ENCODE results near the gene SMCO1. TPM values are rescaled to one million over a fixed set of nuclear protein-coding genes. Genes with fewer than 3 reads are reported as not detected.
A peak's percentile ranks its signal among the peaks of the same experiment; 100 is the strongest.
"Not testable (repeated sequence)": the region's sequence is repeated elsewhere in the genome, so short reads cannot be mapped to it uniquely, and the experiment has no call there.

The SMCO1 gene
- total RNA-seq, 6 experiments from 2014 or later: not detected

DNA sequence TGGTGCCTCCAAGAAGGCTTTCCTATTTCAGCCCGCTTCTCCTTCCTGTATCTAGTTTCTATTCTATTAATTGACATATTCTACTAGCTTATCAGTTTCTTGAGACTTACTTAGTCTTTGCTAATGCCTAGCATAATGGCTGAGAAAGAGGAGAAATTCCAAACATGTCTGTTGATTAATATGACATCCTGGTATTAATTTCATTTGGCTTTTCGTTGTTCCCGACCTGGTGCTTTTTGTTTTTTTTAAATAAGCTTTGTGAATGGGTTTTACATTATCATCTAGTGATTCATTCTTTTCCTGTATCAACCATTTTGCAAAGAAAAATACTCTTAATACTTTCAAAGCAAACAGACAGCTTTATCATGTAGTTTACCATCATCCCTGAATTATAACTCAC, 40.1 kb upstream of the SMCO1 start:
- TF ChIP-seq, protein P1, sequence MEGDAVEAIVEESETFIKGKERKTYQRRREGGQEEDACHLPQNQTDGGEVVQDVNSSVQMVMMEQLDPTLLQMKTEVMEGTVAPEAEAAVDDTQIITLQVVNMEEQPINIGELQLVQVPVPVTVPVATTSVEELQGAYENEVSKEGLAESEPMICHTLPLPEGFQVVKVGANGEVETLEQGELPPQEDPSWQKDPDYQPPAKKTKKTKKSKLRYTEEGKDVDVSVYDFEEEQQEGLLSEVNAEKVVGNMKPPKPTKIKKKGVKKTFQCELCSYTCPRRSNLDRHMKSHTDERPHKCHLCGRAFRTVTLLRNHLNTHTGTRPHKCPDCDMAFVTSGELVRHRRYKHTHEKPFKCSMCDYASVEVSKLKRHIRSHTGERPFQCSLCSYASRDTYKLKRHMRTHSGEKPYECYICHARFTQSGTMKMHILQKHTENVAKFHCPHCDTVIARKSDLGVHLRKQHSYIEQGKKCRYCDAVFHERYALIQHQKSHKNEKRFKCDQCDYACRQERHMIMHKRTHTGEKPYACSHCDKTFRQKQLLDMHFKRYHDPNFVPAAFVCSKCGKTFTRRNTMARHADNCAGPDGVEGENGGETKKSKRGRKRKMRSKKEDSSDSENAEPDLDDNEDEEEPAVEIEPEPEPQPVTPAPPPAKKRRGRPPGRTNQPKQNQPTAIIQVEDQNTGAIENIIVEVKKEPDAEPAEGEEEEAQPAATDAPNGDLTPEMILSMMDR (IDR thresholded peaks at IDR 0.05): no peak
- DNase-seq: no peak

DNA sequence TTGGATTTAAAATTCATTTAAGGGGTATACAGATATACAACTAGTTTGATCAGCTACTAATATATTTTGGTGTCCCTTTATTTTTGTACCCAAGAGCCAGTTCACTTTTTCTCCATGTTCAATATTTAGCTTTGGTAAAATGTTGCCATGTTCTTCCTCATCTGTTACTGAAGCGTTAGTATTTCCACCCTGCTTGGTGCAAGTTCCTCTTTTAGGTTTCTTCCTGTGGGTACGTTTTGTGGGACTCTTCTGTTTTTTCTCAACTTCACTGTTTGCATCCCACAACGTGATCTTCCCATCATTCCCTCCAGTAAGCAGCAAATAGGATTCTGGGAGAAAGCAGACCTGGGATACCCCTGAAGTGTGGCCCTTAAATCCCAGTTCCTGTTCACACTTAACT, 39.1 kb upstream of the SMCO1 start:
- DNase-seq: no peak
- Mint-ChIP-seq H3K4me1 (ENCODE audit: low read depth) (peaks cover 10% of the 10 kb centered on the region), H3K9me3 (peaks cover 8% of the 10 kb centered on the region), H3K4me3 (no peak overlapping the region), H3K27ac (no peak overlapping the region), H3K27me3 (ENCODE audit: insufficient read depth) (no peaks in the 10 kb centered on the region), H3K36me3 (ENCODE audit: low read depth) (peaks cover 19% of the 10 kb centered on the region)
- TF ChIP-seq, protein P1 (IDR thresholded peaks at IDR 0.05): no peak

More for the DNA sequence above, 40.1 kb upstream of the SMCO1 start:
- H3K27ac Mint-ChIP-seq: 0 out of 2 replicates have a peak overlapping the region, but pooled peaks have one; percentile 8
- H3K4me3 Mint-ChIP-seq: no peak overlapping the region
- H3K36me3 Mint-ChIP-seq (ENCODE audit: low read depth): peaks cover 14% of the 10 kb centered on the region
- peaks cover 21% of the 10 kb centered on the region for H3K4me1 Mint-ChIP-seq (ENCODE audit: low read depth)
- no peaks in the 10 kb centered on the region for H3K27me3 Mint-ChIP-seq (ENCODE audit: insufficient read depth)
- H3K9me3 Mint-ChIP-seq: peaks cover 2% of the 10 kb centered on the region

DNA sequence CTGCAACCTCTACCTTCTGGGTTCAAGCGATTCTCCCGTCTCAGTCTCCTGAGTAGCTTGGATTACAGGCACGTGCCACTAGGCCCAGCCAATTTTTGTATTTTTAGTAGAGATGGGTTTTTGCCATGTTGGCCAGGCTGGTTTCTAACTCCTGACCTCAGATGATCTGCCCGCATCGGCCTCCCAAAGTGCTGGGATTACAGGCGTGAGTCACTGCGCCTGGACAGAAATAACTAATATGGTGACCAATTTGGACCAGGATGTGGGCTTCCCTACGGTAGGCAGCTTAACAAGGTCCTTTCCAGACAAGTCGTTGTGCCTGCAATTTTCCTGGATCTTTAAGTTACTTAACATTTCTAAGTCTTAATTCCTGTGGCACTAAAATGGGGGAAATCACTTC, 38.4 kb upstream of the SMCO1 start:
- H3K4me3 Mint-ChIP-seq: no peak overlapping the region
- H3K27ac Mint-ChIP-seq: no peak overlapping the region
- no peaks in the 10 kb centered on the region; the same call in 1 of the 2 replicates for H3K27me3 Mint-ChIP-seq (ENCODE audit: insufficient read depth)
- peaks cover 9% of the 10 kb centered on the region for H3K9me3 Mint-ChIP-seq
- DNase-seq: no peak
- H3K36me3 Mint-ChIP-seq (ENCODE audit: low read depth): peaks cover 16% of the 10 kb centered on the region
- H3K4me1 Mint-ChIP-seq (ENCODE audit: low read depth): peaks cover 5% of the 10 kb centered on the region; the same call in 1 of the 2 replicates
- TF ChIP-seq, protein P1 (IDR thresholded peaks at IDR 0.05): no peak

DNA sequence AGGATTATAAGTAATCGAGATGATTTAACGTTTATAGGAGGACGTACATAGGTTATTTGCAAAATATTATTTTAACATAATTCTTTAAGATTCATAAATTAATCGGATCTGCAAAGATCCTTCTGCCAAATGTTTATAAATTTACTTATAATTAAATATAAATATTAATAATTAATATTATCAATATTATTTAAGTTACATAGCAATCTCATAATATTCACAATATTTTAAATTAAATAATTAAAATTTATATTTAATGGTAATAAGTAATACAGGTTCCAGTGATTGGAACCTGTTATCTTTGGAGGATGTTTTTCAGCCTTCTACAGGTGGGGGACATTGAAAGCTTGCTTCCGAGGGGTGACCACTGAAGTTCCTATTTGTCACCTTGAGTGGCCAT, 37.1 kb upstream of the SMCO1 start:
- Mint-ChIP-seq H3K4me1 (ENCODE audit: low read depth) (peaks cover 5% of the 10 kb centered on the region; the same call in 1 of the 2 replicates), H3K9me3 (peaks cover 15% of the 10 kb centered on the region), H3K4me3 (no peak overlapping the region), H3K36me3 (ENCODE audit: low read depth) (peaks cover 23% of the 10 kb centered on the region), H3K27me3 (ENCODE audit: insufficient read depth) (peaks cover 4% of the 10 kb centered on the region), H3K27ac (no peak overlapping the region)
- TF ChIP-seq, protein P1 (IDR thresholded peaks at IDR 0.05): no peak
- no peak for DNase-seq

DNA sequence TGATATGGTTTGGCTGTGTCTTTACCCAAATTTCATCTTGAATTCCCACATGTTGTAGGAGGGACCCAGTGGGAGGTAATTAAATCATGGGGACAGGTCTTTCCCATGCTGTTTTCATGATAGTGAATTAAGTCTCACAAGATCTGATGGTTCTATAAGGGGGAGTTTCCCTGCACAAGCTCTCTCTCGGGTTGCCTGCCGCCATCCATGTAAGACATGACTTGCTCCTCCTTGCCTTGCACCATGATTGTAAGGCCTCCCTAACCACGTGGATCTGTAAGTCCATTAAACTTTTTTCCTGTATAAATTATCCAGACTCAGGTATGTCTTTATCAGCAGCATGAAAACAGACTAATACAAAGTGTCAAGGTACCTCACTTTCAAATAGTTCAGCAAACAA, 35.0 kb upstream of the SMCO1 start:
- not testable (repeated sequence) for H3K4me1 Mint-ChIP-seq (ENCODE audit: low read depth); DNase-seq; H3K27ac Mint-ChIP-seq; H3K27me3 Mint-ChIP-seq (ENCODE audit: insufficient read depth); H3K4me3 Mint-ChIP-seq
- Mint-ChIP-seq H3K9me3 (peaks cover 15% of the 10 kb centered on the region), H3K36me3 (ENCODE audit: low read depth) (peaks cover 23% of the 10 kb centered on the region)

DNA sequence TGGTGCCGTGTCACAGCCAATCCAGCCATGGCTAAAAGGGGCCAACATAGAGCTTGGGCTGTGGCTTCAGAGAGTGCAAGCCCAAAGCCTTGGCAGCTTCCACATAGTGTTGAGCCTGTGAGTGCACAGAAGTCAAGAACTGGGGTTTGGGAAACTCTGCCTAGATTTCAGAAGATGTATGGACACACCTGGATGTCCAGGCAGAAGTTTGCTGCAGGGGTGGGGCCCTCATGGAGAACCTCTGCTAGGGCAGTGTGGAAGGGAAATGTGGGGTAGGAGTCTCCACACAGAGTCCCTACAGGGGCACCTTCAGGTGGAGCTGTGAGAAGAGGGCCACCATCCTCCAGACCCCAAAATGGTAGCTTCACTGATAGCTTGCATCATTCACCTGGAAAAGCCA, 34.2 kb upstream of the SMCO1 start:
- H3K9me3 Mint-ChIP-seq: peaks cover 15% of the 10 kb centered on the region
- not testable (repeated sequence) for H3K4me1 Mint-ChIP-seq (ENCODE audit: low read depth); H3K27ac Mint-ChIP-seq; H3K4me3 Mint-ChIP-seq; H3K27me3 Mint-ChIP-seq (ENCODE audit: insufficient read depth); DNase-seq
- H3K36me3 Mint-ChIP-seq (ENCODE audit: low read depth): peaks cover 19% of the 10 kb centered on the region

DNA sequence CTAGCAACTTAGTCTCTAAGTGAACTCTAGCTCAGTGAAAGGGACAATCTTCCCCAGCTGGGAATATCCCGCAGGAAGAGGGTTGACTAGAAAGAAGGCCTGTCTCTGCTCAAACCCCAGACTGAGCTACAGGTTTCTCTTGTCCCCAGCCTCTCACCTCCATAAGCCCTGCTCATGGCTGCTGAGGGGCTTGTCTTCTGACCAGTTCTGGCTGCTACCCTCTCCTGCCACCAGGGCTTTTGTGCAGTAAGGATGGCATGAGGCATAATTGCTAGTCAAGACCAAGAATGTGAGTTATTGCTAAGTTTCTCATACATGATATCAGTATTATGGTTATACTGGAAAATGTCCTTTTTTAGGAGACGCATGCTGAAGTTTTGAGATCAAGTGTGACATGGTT, 31.9 kb upstream of the SMCO1 start:
- Mint-ChIP-seq H3K4me1 (ENCODE audit: low read depth) (no peaks in the 10 kb centered on the region), H3K27me3 (ENCODE audit: insufficient read depth) (peaks cover 4% of the 10 kb centered on the region), H3K9me3 (peaks cover 15% of the 10 kb centered on the region), H3K27ac (no peak overlapping the region), H3K36me3 (ENCODE audit: low read depth) (peaks cover 18% of the 10 kb centered on the region), H3K4me3 (no peak overlapping the region)
- no peak for DNase-seq
- TF ChIP-seq, protein P1 (IDR thresholded peaks at IDR 0.05): no peak; the same call in 1 of the 2 replicates

All from HFFc6 (cell line).